Right lobe of liver (tissue), 4 donors: ENCODE results near the gene MOB3A.

Experiments
- POLR2A ChIP-seq: fragments of 450-650 bp; IDR thresholded peaks from one replicate; pipeline ENCODE4 v1.6.1; 2017; ENCODE audit warnings: antibody characterized with exemption, mild to moderate bottlenecking
- TF ChIP-seq, protein P1 (sequence below), 4 donors: fragments of 200-600 bp in 3 of 4; fragments of 450-650 bp in 1 of 4; IDR thresholded peaks; one replicate each; pipeline versions ENCODE4 v1.5.1 to v1.8.0; 2016 to 2022; ENCODE audit warnings: antibody characterized with exemption in 4 of 4, mild to moderate bottlenecking in 2 of 4
- donor health status: DM: no; HTN: no; CAD: no.
- donor health status: DM: no; HTN: no; CAD: no.
- donor health status: DM: no; HTN: yes; CAD: no.

DNA sequence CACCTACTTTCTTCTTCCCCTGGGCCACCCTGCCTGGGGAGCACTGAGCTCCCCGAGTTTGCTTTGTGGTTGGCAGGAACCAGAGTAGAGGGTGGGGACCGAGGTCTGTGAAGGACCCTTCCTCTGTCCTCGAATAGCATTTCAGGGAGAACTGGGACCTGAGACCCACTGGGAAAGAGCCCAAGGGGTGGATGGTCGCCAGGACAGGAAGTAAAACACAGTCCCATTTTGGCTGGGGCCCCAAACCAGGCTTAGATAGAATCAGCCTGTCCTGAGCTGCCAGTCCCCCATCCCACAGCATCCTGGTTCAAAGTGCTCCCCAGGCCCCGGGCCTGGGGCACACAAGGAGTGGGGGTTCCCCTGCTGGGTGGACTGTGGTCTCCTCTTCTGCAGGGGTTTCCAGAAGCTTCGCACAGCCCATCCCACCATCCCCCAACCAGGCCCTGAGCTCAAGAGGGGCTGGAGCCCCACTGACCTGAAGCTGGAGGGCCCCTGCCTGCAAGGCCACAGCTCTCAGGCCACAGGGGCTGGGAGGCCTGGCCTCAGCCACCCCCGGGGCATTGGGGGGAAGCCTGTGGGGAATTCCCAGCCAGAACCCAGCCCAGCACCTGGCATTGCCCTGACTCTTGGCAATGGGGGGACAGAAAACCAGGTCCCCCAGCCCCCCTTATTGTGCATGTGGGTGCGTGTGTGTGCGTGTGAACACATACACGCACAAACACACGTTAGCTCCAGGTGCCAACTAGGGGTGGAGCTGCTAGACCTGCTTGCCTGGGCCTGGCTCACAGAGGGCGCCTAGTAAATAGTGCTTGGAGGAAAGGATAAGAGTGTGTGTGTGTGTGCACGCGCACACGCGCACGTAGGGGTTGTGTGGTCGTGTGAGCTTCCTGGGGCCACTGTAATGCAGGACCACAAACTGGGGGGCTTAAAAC, 44.1 kb downstream of the MOB3A start:
- TF ChIP-seq, protein P1, sequence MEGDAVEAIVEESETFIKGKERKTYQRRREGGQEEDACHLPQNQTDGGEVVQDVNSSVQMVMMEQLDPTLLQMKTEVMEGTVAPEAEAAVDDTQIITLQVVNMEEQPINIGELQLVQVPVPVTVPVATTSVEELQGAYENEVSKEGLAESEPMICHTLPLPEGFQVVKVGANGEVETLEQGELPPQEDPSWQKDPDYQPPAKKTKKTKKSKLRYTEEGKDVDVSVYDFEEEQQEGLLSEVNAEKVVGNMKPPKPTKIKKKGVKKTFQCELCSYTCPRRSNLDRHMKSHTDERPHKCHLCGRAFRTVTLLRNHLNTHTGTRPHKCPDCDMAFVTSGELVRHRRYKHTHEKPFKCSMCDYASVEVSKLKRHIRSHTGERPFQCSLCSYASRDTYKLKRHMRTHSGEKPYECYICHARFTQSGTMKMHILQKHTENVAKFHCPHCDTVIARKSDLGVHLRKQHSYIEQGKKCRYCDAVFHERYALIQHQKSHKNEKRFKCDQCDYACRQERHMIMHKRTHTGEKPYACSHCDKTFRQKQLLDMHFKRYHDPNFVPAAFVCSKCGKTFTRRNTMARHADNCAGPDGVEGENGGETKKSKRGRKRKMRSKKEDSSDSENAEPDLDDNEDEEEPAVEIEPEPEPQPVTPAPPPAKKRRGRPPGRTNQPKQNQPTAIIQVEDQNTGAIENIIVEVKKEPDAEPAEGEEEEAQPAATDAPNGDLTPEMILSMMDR (IDR thresholded peaks at IDR 0.05), result no peak
- TF ChIP-seq POLR2A, result no peak
